GM21786 (cell line): Measurements from ENCODE around the gene C19orf38.

Source experiments
- ATAC-seq: cut with Tn5 transposase; IDR thresholded peaks from one replicate; pipeline ENCODE4 v1.9.1; 2021; ENCODE audit not compliant: unreplicated experiment

C19orf38 gene

GRCh38 chr19:10899151-10899653, 51.0 kb downstream of the C19orf38 start:
- ATAC-seq = no peak

GRCh38 chr19:10907925-10908324, 59.7 kb downstream of the C19orf38 start:
- ATAC-seq = no peak

GRCh38 chr19:10908380-10908960, 60.3 kb downstream of the C19orf38 start:
- ATAC-seq = no peak

- no peak for ATAC-seq
These were observed 63.6 kb downstream of the C19orf38 start for GRCh38 chr19:10911579-10912363.

- ATAC-seq = no peak
These were observed 64.4 kb downstream of the C19orf38 start for GRCh38 chr19:10912619-10913018.

GRCh38 chr19:10913716-10914340, 65.6 kb downstream of the C19orf38 start:
- ATAC-seq = no peak

GRCh38 chr19:10915130-10916091, 67.2 kb downstream of the C19orf38 start:
- no peak for ATAC-seq

GRCh38 chr19:10916602-10917001, 68.4 kb downstream of the C19orf38 start:
- ATAC-seq = no peak

- ATAC-seq = no peak
These were observed 70.1 kb downstream of the C19orf38 start for GRCh38 chr19:10918359-10918758.
